ENCODE results near the gene NFATC1.

NFATC1 gene

GRCh38 chr18:79459946-79460480, 64.3 kb downstream of the NFATC1 start:
- DNase-seq: no peak

- DNase-seq: no peak
These were observed 65.0 kb downstream of the NFATC1 start for GRCh38 chr18:79460481-79461300.

- DNase-seq: no peak
These were observed 65.9 kb downstream of the NFATC1 start for GRCh38 chr18:79461627-79462026.

GRCh38 chr18:79463424-79463960, 67.8 kb downstream of the NFATC1 start:
- no peak for DNase-seq

GRCh38 chr18:79465392-79465991, 69.8 kb downstream of the NFATC1 start:
- DNase-seq: no peak

GRCh38 chr18:79466591-79466990, 70.9 kb downstream of the NFATC1 start:
- DNase-seq: no peak

GRCh38 chr18:79467126-79467525, 71.4 kb downstream of the NFATC1 start:
- no peak for DNase-seq

- no peak for DNase-seq
These were observed 72.5 kb downstream of the NFATC1 start for GRCh38 chr18:79468119-79468789.

GRCh38 chr18:79469309-79469708, 73.6 kb downstream of the NFATC1 start:
- no peak for DNase-seq

- DNase-seq: no peak
These were observed 74.2 kb downstream of the NFATC1 start for GRCh38 chr18:79469751-79470505.

- no peak for DNase-seq
These were observed 74.8 kb downstream of the NFATC1 start for GRCh38 chr18:79470547-79470946.

GRCh38 chr18:79471046-79471445, 75.3 kb downstream of the NFATC1 start:
- no peak for DNase-seq

- no peak for DNase-seq
These were observed 75.9 kb downstream of the NFATC1 start for GRCh38 chr18:79471597-79471996.

- DNase-seq: no peak
These were observed 76.4 kb downstream of the NFATC1 start for GRCh38 chr18:79472176-79472575.

- no peak for DNase-seq
These were observed 77.2 kb downstream of the NFATC1 start for GRCh38 chr18:79472946-79473345.

- DNase-seq: no peak
These were observed 80.5 kb downstream of the NFATC1 start for GRCh38 chr18:79476031-79476917.

- DNase-seq: no peak
These were observed 81.3 kb downstream of the NFATC1 start for GRCh38 chr18:79476918-79477571.

- no peak for DNase-seq
These were observed 82.2 kb downstream of the NFATC1 start for GRCh38 chr18:79477711-79478483.

- no peak for DNase-seq
These were observed 82.9 kb downstream of the NFATC1 start for GRCh38 chr18:79478484-79479115.

Measured in CD4-positive, alpha-beta T cell treated with Interleukin-10 for 1 hour (primary cell).